Stimulated activated CD4-positive, alpha-beta T cell treated with anti-CD3 and anti-CD28 coated beads, TNF-alpha, amount 100 ng/mL, for 48 hours (primary cell): ENCODE measurements around the gene KCNMA1.

Source experiments
- DNase-seq, 3 donors: peaks; one replicate each; pipeline ENCODE4 v3.0.0-alpha.2; 2020; ENCODE audit warnings: low read depth in 3 of 3

The KCNMA1 gene

DNA sequence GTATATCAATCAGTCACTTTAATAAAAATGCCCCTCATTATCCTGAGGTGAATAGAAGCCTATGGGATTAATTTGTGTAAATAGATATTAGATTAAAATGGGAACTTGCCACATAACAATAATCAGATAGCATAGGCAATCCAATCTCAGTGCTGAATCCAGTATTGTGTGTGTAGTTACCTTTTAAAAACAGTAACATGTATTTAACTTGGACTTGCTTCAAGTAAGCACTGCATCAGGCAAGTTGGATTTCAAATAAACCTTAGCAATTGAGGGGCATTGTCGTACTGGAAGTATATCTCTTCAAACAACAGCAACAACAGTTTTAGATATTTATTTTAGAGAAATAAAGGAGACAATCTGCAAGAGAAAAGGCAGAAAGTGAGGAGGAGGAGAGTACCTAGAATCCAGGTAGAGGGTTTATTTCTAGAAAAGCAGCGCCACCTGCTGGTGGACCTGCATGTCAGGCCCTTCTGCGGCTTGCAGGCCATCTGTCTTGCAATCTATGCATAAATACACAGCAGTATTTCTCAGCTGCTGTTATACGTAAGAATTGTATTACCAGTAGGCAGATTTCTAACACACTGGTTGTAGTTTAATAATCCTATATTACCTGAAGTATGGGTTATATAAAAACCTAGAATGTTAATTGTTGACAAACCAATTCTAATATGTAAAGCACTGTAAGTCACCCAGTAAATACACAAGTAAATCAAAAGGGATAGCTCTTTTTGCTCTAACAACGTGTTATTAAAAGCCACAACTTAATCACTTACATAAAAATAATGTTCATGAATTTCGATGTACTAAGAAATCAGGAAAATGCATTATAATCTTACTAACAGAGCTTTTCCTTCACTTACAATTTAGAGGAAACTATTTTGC is 652.8 kb downstream of the KCNMA1 start:
- peak; percentile 21 to 67 (median 45) for DNase-seq

DNA sequence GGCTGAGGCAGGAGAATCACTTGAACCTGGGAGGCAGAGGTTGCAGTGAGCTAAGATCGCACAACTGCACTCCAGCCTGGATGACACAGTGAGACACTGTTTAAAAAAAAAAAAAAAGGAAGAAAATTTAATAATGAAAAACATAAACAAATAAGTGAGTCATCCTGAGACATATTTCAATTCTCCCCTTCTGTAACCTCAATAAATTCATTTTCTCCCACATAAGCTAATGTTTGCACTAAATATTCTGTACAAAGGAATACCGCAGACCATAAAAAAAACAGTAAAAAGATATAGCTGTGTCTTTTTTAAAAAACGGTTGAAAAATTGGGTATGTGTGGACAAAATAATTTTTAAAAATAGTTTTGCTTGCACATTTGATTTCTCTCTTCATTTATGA is 654.0 kb downstream of the KCNMA1 start:
- no peak for DNase-seq

DNA sequence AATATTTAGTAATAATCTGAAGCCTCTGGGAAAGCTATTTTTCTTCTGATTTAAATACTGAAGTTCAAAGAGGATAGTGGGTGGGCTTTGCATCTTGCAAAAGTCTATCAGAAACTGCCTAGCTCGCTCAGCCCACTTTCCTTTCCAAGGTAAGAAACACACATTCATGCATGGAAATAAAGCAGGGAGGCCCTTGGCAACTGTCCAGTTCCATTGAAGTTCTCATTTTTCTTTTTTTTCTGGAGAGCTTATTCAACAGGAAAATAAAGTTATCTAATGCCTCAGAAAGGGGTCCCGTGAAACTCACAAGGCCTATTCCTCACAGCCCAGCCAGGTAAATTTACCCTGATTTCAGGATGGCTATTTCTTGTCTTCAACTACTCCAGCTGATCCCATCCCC is 654.9 kb downstream of the KCNMA1 start:
- DNase-seq: no peak

DNA sequence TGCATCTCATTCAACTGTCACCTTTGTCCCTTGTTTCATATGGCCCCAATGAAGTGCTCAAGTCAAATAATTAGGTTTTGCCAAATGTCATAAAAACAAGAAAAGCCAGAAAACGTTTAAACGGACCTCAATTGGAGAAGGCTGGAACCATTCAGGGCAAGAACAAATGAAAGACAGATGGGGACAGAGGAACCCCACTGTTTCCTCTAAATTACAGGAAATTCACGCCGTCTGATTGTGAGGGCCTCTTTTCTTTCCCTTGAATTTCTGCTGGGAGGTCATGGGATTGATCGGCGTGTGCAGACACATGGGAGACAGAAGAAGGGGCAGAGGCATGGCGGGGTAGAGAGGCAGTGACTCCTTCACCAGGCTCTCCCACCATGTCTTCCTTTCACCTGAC is 656.4 kb downstream of the KCNMA1 start:
- no peak for DNase-seq

DNA sequence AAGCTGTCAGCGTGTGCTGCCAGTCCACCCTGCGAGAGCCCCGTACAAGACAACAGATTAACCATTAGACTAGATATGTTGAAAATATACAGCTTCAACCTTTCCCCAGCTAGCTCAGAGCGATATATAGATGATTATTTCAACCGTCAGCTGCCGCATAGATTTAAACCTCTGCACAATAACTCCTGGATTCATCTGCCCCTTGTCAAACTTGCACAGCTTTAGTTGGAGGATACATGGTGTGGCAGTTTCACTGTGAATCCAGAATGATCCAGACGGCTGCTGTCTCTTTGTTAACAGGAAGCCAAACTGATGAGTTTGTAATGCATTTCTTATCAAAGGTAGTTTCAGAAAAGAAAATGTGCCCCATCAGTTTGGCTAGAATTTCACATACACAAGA is 659.7 kb downstream of the KCNMA1 start:
- DNase-seq: no peak

DNA sequence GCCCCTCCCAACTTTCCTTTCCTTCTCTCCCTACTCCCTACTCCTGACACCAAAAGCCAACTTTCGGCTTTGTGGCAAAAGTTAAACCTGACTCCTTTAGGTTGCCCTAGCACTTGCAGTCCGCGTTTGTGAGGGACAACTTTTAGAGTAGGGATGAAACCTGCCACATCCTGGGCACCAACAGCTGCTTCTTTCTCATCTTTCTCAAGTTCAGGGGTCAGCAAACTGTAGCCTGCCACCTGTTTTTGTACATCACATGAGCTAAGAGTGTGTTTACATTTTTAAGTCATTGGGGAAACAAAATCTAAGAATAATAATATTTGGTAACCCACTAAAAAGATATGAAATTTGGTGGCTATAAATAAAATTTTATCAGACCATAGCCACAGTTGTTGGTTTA is 660.6 kb downstream of the KCNMA1 start:
- no peak for DNase-seq

DNA sequence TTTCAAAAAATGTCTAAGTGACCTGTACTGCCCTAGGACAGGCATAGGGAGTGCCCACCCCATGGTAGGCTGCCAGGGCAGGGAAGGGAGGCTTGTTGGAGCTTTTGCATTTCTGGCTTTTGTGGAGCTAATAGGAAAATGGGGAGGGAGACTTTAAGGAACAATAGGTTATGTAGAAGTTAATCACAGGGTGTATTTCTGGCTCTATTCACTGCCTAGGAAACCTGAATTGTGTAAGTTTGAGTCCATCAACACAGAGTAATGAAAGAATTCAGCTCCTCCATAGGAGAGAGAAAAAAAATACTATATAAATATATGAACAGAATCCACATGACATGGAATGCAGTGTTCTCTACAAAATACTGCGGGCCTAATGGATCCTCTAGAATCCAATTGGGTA is 661.5 kb downstream of the KCNMA1 start:
- DNase-seq: no peak

DNA sequence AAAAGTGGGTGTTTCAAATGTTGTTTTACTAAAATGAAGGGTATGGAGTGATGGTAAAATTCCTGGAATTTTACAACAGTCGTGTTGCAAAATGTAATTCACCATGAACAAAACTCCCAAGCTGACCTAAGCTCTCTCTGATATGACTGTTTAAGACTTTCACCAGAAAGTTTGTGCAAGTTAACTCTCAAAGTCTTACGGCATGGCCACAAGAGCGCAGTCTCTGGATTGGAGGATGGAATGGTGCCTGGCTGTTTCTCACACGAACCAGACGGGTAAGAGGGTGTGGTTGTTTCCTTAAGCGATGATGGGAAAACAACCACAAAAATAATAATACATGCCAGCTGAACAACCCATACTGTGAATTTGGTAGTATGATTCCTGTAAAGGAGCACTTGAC is 662.5 kb downstream of the KCNMA1 start:
- no peak for DNase-seq

DNA sequence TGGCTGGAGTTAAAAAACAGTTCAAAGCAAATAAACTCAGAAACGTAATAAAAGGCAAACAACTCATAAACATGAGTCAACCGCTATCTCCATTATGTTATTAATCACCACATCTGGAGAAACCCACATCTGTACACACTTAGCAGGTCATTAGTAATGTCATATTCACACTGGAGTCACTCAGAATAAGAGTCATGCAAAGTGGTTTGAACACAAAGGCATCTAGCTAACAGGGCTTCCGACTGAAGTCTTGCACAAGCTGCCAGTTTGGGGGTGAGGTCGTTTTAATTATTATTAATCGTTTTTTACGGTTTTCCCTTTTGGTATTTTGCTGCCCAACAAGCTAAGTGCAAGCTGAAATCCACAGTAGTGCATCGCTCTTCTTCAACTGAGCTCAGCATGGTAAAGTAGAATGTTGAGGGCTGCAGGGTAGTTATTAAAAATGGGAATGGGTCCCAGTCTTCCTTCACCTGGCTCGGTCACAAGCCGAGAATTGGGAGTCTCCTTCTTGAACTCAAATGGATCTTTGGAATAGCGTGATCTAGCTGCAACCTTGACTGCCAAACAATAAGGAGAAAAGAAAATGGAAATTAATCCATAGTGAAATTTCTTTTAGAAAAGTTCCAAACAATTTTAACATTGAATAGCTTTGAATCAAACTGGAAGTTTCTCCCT is 663.5 kb downstream of the KCNMA1 start:
- DNase-seq: no peak

DNA sequence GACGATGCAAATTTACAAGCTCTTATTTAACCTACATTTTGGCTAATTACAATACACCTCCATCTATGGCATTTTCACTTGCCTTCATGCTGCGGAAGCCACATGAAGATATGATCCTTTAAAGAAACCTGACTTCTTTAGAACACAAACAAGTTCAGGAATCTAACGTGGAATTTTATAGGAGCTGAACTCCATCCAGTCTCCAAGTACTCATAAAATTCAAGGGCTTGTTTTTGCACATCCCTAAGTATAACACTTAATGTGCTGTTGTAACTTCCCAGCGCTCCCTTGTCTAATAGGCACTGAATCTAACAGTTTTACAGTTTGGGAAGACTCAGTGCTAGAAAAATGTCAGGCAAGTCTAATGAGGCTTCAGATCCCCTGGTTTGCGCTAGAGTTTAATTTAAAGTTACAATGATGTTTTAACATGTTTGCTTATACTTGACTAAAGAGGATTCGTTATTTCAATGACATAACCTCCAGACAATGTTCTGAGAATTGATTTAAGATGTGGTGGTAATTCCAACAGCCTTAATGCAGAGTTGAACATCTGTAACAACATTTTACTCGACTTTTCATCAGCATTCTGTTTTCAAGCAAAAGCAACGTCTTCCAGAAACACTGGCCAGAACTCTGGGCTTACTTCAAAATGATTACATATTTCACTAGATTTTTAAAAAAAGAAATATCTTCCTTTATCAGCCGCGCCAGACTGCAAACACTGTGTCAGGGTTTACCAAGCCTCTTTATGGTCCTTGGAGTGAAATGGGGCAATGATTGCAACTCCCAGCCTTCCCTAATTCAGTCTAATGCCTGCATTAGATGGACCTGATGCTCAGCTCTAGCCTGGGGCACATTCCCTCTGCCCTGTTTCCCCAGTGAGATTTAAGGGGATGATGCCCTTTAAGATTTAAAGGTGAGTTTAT is 664.3 kb downstream of the KCNMA1 start:
- DNase-seq: no peak

DNA sequence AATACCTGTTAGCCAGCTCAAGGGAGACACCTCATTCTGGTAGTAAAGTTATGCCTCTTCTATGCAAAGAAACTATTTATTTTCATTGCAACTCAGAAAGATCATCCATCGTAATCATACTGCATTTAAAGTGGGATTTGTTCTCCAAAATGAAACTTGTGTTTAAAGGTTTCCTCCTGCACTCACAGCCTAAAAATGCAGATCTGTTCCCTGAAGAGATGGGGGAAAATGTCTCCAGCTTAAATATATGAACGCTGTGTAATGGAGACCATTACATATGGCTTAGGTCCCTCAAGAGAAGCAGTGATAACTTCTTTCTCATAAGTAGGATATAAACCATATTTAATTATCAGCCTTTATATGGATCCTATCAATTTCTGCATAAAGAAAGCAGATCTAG is 665.1 kb downstream of the KCNMA1 start:
- no peak for DNase-seq

DNA sequence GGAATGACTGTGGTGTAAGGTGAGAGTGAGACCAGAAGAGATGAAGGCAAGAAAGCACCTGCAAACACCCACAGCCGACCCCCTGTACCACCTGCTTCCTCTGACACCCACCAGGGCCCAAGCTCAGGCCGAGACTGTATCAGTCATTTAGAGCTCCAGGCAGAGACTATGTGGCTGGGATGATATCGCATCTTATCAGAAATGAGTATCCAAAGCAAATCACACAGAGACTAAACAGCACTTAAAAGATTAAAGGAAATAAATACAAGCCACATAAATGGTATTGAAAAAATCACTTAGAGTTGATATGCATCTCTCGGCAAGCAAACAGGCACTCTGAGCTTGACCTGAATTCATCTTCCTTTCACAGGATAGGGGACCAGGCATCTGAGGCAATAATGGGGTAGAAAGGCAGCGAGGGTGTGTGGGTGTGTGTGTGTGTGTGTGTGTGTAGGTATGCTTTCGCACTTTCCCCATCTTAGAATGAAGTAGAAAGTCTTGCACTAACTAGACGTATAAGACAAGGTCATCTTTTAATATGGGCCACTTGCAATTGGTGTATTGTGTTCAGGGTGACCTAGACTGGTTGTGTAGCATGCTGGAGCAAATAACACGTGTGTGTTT is 665.9 kb downstream of the KCNMA1 start:
- no peak for DNase-seq

DNA sequence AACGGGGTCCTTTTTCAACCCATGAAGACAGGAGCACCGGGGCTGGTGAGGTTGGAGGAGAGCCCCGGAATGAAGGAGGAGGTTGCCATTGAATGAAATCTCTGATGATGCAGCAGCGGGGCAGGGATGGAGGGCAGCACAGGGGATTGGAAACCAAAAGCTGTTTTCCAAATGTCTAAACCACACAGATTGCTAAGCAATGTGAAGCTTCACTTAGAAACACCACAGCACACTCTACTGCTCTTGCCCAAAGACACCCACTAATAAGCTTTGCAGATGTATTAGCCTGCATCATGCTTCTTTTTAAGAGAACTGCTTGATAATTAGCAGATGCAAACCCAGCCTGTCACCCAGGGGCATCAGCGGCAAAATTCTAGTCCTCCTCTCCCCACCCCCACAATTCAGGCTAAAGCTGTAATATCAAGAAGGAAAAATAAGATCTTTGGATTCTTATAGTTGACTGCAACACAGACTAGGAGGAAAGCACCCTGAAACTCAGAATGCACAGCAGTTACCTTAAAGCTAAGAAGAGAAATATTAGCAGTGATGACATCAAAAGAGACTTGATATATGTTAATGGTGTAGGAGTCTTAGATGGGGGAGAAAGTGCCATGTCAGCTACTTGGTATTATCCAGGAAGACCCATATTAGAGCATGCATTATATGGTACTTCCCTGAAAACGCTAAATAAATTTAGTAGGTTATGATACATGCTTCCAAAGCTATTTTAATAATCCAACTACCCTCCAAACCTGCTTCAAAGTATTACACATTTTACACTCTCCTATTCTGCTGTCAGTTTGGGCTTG is 666.7 kb downstream of the KCNMA1 start:
- no peak for DNase-seq

DNA sequence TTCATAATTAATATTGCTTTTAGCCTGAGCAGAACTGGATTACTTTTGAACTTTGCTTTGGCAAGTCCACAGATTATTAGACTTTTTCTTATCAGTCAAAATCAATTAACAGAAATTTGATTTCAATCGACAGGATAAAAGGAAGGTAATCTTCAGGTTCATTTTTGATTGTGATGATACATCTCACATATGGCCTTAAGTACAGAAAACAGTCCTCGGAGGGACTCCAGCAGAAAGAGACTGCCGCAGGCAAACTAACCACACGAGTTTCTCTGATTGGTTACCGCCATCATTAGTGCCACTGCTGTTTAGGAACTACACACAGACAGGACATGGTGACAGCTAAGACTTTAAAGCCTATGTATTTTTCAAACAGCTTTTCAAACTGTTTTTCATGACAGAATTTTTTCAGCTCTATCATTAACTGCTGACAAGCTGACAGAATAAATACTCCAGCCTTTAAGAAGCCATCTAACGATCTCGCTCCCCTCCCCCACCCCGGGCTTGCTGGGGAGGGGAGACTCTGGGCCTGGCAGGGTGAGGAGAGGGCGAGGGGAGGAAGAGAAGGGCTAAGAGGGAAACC is 668.2 kb downstream of the KCNMA1 start:
- DNase-seq: no peak

DNA sequence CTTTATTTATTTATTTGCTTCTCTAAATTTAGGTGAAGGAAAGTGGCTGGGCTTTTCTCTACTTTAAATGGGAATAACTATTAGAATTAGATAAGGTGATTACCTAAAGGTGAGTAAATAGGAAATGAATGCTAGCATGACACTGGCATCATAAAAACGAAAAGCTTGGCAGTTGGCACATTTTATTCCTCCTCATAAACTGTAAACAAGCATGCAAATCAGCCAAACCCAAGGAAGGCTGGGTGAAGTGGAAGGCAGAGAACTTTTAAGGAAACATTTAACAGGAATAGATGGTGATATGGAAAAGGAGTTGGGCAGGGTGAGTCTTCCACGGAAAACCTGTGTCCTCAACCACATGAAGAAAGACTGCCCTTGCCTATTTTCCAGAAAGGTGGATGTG is 669.1 kb downstream of the KCNMA1 start:
- DNase-seq: no peak

DNA sequence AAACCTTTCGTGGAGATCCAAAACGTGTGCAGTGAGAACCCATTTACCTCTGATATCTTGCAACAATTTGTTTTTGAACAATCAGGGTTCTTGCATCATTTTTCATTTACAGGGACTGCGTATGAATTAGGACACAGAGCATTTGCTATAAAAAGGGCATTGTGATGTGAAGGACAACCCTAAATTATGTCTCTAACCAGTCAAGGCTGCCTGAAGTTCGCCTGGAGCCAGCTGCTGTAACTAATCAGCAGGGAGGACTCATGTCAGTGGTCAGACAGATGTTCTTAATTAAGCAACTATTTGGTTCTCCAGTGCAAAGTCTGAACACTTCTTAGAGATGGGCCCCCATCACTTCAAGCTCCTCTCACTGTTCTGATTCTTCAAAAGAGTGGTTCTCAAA is 674.8 kb downstream of the KCNMA1 start:
- DNase-seq: no peak

DNA sequence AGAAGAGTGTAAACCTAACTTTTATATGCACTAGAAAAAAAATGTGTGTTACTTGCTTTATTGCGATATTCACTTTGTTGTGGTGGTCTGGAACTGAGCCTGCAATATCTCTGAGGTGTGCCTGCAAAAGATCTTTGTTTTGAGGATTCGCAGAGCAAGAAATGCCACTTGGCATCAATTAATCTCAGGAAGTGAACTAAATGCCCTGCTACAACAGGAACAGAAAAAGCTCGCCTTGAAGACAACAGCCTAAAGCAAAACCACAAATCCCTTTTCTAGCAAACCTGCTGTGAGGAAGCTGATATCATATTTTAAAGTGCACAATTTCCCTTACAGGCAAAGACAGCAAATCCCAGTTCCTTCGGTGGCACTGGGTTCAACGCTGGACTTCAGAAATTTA is 675.8 kb downstream of the KCNMA1 start:
- no peak for DNase-seq

DNA sequence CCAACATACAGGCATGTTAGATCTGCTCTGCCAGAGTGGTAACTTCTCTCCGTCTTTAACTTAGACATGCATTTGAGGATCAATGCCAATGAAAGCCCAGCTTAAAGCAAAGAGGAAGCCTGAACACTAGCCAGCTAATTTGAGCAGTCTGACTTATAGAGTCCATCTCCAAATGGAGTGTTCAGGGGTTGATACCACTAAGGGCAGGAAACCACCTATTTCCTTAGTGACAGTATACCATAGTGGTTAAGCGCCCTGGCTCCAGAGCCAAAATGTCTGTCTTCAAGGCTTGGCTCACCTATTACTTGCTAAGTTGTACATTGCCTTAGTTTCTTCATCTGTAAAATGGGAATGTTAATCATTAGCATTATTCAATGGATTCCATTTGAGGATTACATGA is 678.5 kb downstream of the KCNMA1 start:
- DNase-seq: no peak

DNA sequence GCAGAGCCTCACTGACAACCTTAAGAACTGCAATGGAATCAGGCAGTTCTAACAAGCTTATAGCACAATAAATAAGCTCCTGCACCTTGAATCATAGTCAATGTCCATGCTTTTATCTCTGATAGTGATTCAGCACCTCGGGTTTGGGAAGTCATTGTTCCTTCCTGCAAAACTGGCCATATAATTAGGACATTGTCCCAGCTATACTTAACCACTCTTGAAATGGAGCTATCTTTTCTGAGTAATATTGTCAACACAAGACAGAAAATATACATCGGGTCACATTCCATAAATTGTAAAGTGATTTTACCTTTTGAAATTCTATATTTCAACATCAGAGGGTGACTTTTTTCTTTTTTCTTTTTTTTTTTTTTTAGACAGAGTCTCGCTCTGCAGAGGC is 682.8 kb downstream of the KCNMA1 start:
- no peak for DNase-seq

DNA sequence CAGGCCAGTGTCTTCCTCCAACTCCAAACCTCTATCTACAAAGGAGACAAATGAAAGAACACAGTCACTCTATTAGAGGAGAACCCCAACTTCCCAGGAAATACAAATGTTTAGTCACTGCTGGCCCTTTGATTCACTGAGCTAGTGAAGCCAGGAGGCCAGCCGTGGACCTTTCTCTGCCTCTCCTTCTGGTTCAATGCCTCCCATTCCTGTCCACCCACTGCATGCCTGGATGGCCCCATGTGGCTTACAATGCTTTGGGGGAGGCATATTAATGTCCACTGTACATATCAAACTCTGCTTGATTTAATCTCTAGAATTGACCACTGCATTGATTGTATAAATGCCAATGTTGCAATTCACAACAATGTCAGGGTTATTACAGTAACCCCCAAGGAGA is 687.3 kb downstream of the KCNMA1 start:
- no peak for DNase-seq

DNA sequence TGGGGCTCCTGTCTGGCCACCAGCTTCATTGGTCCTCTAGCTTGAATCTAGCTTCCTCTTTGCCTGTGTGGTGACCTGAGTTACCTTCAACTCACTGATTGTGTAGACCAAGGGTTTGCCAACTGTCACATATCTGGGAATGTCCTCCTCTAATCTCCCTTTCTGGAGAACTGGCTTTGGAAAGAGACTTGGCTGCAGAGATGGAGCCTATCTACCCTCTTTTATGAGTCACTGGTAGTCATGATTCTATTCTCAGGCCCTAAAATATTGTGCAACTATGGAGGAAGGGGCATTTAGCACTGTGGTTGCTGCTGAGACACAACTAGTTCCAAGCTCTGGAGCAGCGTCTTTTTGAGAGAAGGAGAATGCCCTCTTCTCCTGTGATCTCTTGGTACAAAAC is 691.3 kb downstream of the KCNMA1 start:
- DNase-seq: no peak
